ENCODE data around the gene UQCRQ. TPM values are rescaled to one million over a fixed set of nuclear protein-coding genes. Genes with fewer than 3 reads are reported as not detected.

UQCRQ gene
- total RNA-seq = 391 TPM
- long read RNA-seq, transcript UQCRQ-203 (3 exons, 839 nt) = major isoform, 19 of 31 reads
- long read RNA-seq, partial matches to known transcripts = 0 of 31 reads
- long read RNA-seq, other reads (novel, unspliced or antisense) = 3 of 31 reads

GRCh38 chr5:132866342-132867045 lies at the start of gene UQCRQ, which contains the start of gene GDF9:
TSS of gene UQCRQ (plus strand) at chr5:132866642. CDS start at chr5:132866882, 240 bp downstream.
TSS of gene GDF9 (minus strand) at chr5:132866469. CDS start at chr5:132864533, 1,936 bp downstream.
- DNase-seq (ENCODE audit: low spot score) = peak; percentile 95

GRCh38 chr5:132817011-132817410 lies 49.4 kb upstream of the UQCRQ start:
- DNase-seq (ENCODE audit: low spot score) = no peak

DNA sequence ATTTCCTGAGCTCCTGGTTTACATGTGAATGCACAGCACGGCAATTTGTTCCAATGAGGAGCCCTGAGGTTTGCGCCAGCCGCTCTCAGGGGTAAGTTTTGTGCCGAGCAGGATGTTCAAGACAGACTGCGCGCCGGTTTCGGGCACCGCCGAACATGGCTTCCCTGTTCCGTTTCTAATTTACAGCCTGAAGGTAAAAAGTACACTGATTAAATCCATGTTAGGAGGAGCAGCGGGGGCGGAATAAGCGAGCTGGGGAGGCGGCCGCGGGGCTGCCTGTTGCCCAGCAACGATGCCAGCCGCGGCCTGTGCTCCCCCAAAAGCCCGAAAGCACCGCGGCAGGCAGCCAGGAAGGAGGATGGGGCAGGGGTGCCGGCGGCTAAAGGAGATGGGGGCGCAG lies 47.0 kb upstream of the UQCRQ start:
- DNase-seq (ENCODE audit: low spot score) = no peak

- peak; percentile 96 for DNase-seq (ENCODE audit: low spot score)
Measured at GRCh38 chr5:132820162-132820754, 46.2 kb upstream of the UQCRQ start.

GRCh38 chr5:132821350-132821749 lies 45.1 kb upstream of the UQCRQ start:
- DNase-seq (ENCODE audit: low spot score) = no peak

- DNase-seq (ENCODE audit: low spot score) = no peak
Measured at GRCh38 chr5:132821791-132822190, 44.7 kb upstream of the UQCRQ start.

GRCh38 chr5:132822650-132823480 lies 43.6 kb upstream of the UQCRQ start:
- DNase-seq (ENCODE audit: low spot score) = no peak

- no peak for DNase-seq (ENCODE audit: low spot score)
Measured at GRCh38 chr5:132823481-132824050, 42.9 kb upstream of the UQCRQ start.

DNA sequence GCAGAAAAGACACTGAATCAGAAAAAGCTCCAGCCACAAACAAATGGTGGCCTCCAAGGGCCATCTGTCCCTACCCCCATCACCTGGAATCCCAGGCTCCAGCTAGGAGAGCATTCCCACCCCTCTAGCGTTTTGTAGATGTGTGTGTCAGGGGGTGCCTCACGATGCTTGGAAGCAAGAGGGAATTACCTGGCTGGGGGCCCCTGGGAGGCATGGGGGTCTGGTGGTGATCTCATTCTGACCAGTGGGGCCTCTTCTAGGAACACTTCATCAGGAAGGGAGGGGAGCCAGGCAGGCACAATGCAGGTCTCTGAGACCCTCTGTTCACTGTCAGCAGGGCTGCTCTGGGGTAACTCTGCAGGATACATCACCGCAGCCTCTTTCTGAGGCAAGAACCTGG lies 42.0 kb upstream of the UQCRQ start:
- no peak for DNase-seq (ENCODE audit: low spot score)

DNA sequence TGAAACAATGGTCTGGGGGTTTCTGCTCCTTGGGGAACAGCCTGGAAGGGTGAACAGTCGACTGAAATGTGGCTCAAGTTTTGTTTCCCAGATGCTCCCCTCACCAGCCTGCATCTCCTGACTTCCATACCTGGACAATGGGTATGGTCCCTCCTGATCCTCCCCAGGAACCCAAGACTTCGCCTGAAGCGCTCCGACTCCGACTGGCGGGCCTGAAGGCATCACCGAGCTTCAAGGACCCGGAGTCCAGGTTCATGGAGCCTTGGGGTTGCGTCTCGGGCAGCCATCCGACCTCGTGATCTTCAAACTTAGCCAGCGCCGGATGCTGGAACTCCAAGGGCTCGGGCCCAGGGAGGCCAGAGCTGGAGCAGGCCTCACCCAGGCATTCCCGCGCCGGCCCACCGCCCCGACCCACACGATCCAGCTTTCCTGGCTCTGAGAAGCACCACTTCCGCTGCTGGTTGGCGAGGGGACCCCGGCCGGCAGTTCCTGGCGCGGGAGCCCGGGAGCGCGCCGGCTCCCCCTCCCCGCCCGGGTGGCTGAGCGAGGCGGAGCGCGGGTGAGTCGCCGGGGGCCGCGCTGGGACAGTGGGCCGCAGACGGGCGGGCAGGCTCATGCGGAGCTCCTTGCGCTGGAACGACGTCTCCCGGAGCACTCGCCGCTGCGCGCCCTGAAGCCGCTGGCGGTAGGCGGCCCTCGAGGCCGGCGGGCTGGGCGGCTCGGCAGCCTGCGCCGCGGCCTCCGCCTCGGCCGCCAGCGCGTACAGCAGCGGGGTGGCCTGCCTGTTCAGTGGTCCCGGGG lies 41.2 kb upstream of the UQCRQ start:
- no peak for DNase-seq (ENCODE audit: low spot score)

DNA sequence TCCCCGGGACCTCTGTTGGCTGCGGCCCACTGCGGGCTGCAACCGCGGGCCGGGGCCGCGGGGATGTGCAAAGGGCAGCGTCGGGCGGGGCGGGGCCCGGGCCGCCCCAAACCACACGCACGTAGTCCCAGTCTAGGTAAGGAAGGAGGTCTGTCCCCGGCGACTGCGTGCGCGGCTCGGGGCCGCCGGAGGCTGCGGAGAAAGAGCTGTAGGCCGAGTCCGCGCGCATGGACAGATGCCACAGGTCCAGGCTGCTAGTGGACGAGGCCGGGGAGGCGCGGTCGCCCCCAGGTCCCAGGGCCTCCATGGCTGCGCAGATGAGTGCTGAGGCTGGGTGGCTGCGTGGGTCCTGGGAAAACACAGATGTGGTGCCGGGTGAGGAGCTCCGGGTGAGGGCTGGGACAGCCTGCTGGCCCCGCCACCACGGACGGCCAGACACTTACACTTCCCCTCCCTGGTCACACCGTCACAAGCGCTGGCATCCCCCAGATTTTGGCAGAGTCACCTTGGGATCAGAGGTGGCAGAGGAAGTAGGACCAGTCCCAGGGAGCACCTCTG lies 40.5 kb upstream of the UQCRQ start:
- DNase-seq (ENCODE audit: low spot score) = no peak

GRCh38 chr5:132826424-132827082 lies 39.9 kb upstream of the UQCRQ start:
- peak; percentile 51 for DNase-seq (ENCODE audit: low spot score)

DNA sequence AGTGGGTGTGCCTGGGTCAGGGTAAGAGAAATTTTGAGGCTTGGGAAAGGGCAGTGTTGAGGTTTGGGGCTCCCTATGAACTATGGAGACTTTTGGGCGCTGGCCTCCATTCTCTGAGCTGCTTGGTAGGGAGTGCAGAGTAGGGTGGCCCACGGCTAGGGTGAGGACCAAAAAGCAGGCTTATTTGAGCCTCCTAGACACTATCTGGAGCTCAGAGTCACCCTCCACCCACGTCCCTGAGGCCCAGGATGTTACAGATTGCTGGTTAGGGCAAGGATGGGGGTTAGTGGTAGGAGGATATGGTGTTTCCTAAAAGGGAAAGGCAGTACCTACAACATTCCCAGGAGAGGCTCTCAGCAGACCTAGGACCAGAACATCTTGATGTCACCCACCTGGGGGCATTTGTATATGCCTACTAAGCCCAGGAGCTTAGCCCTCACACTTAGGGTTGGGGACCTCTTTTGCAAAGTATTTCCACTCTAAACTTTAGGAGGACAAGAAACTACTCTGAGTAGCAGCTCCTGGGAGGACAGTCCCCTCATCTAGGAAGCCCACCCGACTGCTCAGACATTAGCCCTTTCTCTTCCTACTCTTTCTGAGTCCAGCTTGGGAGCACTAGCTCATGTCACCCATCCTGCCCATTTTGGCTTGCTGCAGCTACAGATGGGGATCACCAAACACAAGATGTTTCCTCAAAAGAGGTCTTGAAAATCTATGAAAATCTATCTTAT lies 38.3 kb upstream of the UQCRQ start:
- DNase-seq (ENCODE audit: low spot score) = no peak

DNA sequence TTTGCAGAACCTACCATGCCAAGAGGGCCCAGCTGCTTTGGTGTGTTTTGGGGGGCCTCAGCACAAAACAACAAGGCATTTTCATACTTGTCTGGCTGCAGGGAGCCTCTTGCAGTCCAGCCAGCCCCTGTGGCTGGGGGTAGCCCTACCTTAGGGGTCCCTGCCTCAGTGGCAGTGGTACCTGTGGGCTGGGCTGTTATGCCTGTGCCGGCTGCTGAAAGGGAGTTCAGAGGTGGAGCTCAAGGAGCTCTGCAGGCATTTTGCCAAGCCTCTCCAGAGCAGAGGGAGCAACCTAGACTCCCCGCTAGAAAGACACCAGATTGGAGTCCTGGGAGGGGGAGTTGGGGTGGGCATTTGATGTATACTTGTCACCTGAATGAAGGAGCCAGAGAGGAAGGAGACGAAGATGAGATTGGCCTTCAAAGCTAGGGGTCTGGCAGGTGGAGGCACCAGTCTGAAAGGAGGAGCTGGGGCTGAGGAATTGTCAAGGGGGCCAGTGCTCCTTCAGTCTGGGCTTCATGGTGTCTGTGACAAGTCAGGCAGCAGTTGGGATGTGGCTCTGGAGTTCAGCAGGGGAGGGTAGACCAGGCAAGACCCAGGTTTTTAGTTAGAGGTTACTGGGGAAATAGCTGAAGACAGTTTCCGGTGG lies 37.5 kb upstream of the UQCRQ start:
- no peak for DNase-seq (ENCODE audit: low spot score)

- DNase-seq (ENCODE audit: low spot score) = peak; percentile 94
Measured at GRCh38 chr5:132829742-132830435, 36.6 kb upstream of the UQCRQ start.

GRCh38 chr5:132830436-132831094 lies 35.9 kb upstream of the UQCRQ start, which contains the start of gene SHROOM1:
TSS of gene SHROOM1 (minus strand) at chr5:132830647. CDS start at chr5:132826140, 4,507 bp downstream.
- peak; percentile 93 for DNase-seq (ENCODE audit: low spot score)

Data from mesenteric fat pad (tissue), 1 donor.